ENCODE measurements around the gene WDR5. TPM values are rescaled to one million over a fixed set of nuclear protein-coding genes. Genes with fewer than 3 reads are reported as not detected.

WDR5 gene
- total RNA-seq, 1 donor from 2014 or later = 22.2 TPM

- TF ChIP-seq CTCF (IDR thresholded peaks at IDR 0.05) = peak; percentile 65
- no peaks in the 10 kb centered on the region for H3K9me3 Mint-ChIP-seq (ENCODE audit: low read depth)
- peaks cover 3% of the 10 kb centered on the region for H3K27me3 Mint-ChIP-seq (ENCODE audit: low read depth)
- H3K36me3 Mint-ChIP-seq (ENCODE audit: low read depth) = no peaks in the 10 kb centered on the region
- H3K27ac Mint-ChIP-seq (ENCODE audit: unreplicated experiment) = no peak overlapping the region
- H3K4me1 Mint-ChIP-seq (ENCODE audit: low read depth) = peaks cover 20% of the 10 kb centered on the region
- DNase-seq (ENCODE audit: low spot score) = peak; percentile 87
- H3K4me3 Mint-ChIP-seq (ENCODE audit: unreplicated experiment) = no peak overlapping the region
Observed at GRCh38 chr9:134175808-134176598, 40.1 kb downstream of the WDR5 start.

- Mint-ChIP-seq H3K27me3 (ENCODE audit: low read depth) (peaks cover 3% of the 10 kb centered on the region), H3K4me1 (ENCODE audit: low read depth) (peaks cover 20% of the 10 kb centered on the region), H3K36me3 (ENCODE audit: low read depth) (no peaks in the 10 kb centered on the region), H3K4me3 (ENCODE audit: unreplicated experiment) (no peak overlapping the region), H3K27ac (ENCODE audit: unreplicated experiment) (no peak overlapping the region), H3K9me3 (ENCODE audit: low read depth) (no peaks in the 10 kb centered on the region)
- no peak for TF ChIP-seq CTCF (IDR thresholded peaks at IDR 0.05)
- no peak for DNase-seq (ENCODE audit: low spot score)
Observed at GRCh38 chr9:134176599-134176968, 40.7 kb downstream of the WDR5 start.

- Mint-ChIP-seq H3K4me1 (ENCODE audit: low read depth) (peaks cover 20% of the 10 kb centered on the region), H3K27ac (ENCODE audit: unreplicated experiment) (no peak overlapping the region), H3K27me3 (ENCODE audit: low read depth) (peaks cover 3% of the 10 kb centered on the region), H3K36me3 (ENCODE audit: low read depth) (no peaks in the 10 kb centered on the region), H3K4me3 (ENCODE audit: unreplicated experiment) (no peak overlapping the region), H3K9me3 (ENCODE audit: low read depth) (no peaks in the 10 kb centered on the region)
- no peak for TF ChIP-seq CTCF (IDR thresholded peaks at IDR 0.05)
- DNase-seq (ENCODE audit: low spot score) = no peak
Observed at GRCh38 chr9:134177186-134177585, 41.3 kb downstream of the WDR5 start.

GRCh38 chr9:134177624-134178393, 41.9 kb downstream of the WDR5 start:
- Mint-ChIP-seq H3K27me3 (ENCODE audit: low read depth) (peaks cover 3% of the 10 kb centered on the region), H3K4me3 (ENCODE audit: unreplicated experiment) (no peak overlapping the region), H3K4me1 (ENCODE audit: low read depth) (peaks cover 18% of the 10 kb centered on the region), H3K9me3 (ENCODE audit: low read depth) (no peaks in the 10 kb centered on the region), H3K27ac (ENCODE audit: unreplicated experiment) (no peak overlapping the region), H3K36me3 (ENCODE audit: low read depth) (no peaks in the 10 kb centered on the region)
- peak; percentile 89 for DNase-seq (ENCODE audit: low spot score)
- no peak for TF ChIP-seq CTCF (IDR thresholded peaks at IDR 0.05)

- H3K36me3 Mint-ChIP-seq (ENCODE audit: low read depth) = no peaks in the 10 kb centered on the region
- H3K4me1 Mint-ChIP-seq (ENCODE audit: low read depth) = peaks cover 18% of the 10 kb centered on the region
Observed at GRCh38 chr9:134178394-134178767, 42.5 kb downstream of the WDR5 start.

More at GRCh38 chr9:134178394-134178767, 42.5 kb downstream of the WDR5 start:
- DNase-seq (ENCODE audit: low spot score) = peak; percentile 67
- no peak overlapping the region for H3K4me3 Mint-ChIP-seq (ENCODE audit: unreplicated experiment)
- H3K9me3 Mint-ChIP-seq (ENCODE audit: low read depth) = no peaks in the 10 kb centered on the region
- TF ChIP-seq CTCF (IDR thresholded peaks at IDR 0.05) = no peak
- H3K27ac Mint-ChIP-seq (ENCODE audit: unreplicated experiment) = no peak overlapping the region
- peaks cover 3% of the 10 kb centered on the region for H3K27me3 Mint-ChIP-seq (ENCODE audit: low read depth)

Measured in chondrocyte (in vitro differentiated cells).